ENCODE measurements around the gene PES1.

GRCh38 chr22:30559889-30560288 is 31.8 kb downstream of the PES1 start:
- TF ChIP-seq, protein P1, sequence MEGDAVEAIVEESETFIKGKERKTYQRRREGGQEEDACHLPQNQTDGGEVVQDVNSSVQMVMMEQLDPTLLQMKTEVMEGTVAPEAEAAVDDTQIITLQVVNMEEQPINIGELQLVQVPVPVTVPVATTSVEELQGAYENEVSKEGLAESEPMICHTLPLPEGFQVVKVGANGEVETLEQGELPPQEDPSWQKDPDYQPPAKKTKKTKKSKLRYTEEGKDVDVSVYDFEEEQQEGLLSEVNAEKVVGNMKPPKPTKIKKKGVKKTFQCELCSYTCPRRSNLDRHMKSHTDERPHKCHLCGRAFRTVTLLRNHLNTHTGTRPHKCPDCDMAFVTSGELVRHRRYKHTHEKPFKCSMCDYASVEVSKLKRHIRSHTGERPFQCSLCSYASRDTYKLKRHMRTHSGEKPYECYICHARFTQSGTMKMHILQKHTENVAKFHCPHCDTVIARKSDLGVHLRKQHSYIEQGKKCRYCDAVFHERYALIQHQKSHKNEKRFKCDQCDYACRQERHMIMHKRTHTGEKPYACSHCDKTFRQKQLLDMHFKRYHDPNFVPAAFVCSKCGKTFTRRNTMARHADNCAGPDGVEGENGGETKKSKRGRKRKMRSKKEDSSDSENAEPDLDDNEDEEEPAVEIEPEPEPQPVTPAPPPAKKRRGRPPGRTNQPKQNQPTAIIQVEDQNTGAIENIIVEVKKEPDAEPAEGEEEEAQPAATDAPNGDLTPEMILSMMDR (IDR thresholded peaks at IDR 0.05; ENCODE audit: insufficient read depth, low read length, poor library complexity, severe bottlenecking): no peak
- TF ChIP-seq EZH2phosphoT487 (conservative IDR thresholded peaks at IDR 0.05; ENCODE audit: low read length): no peak

Data from SU-DHL-6 (cell line).